Endometrial microvascular endothelial cells (primary cell): ENCODE data around the gene EVPL. TPM values are rescaled to one million over a fixed set of nuclear protein-coding genes. Genes with fewer than 3 reads are reported as not detected.
"Not testable (repeated sequence)": the region's sequence is repeated elsewhere in the genome, so short reads cannot be mapped to it uniquely, and the experiment has no call there.

Experiments used
- in situ Hi-C: cut with HindIII; loops from 2 replicates; pipeline ENCODE4 v1.10.0; 2017; ENCODE audit warnings: low sequenced_read_pairs, low pct_unique_long_range_greater_than_20kb; ENCODE audit errors: inconsistent ontology term
- total RNA-seq: library from RNA; depleted of rRNA; stranded (reverse); fragments of >200 nt; gene quantifications from one replicate; pipeline ENCODE4 v1.2.3, GENCODE V29; 2015; ENCODE audit errors: inconsistent ontology term

Gene EVPL
- total RNA-seq: not detected

- in situ Hi-C loops: no loop called here
Measured at GRCh38 chr17:76027159-76027839, at the start of gene EVPL. Gene EVPL, minus strand, starts transcription at chr17:76027306. Its CDS starts 108 bp downstream, at chr17:76027198.

- in situ Hi-C loops: no loop called here
Measured at GRCh38 chr17:76076146-76076764, 49.1 kb upstream of the EVPL start.

GRCh38 chr17:76075364-76076145 is 48.4 kb upstream of the EVPL start:
- in situ Hi-C loops: no loop called here

- in situ Hi-C loops: no loop called here
Measured at GRCh38 chr17:76074390-76075363, 47.6 kb upstream of the EVPL start, which contains the start of gene GALR2. Gene GALR2, plus strand, starts transcription at chr17:76074781. Its CDS starts 103 bp downstream, at chr17:76074884.

- in situ Hi-C loops: no loop called here
Measured at GRCh38 chr17:76072148-76072858, 45.2 kb upstream of the EVPL start, which contains the start of gene SRP68. Gene SRP68, minus strand, starts transcription at chr17:76072517. Its CDS starts 26 bp downstream, at chr17:76072491.

GRCh38 chr17:76071531-76072147 is 44.5 kb upstream of the EVPL start:
- in situ Hi-C loops: no loop called here

- in situ Hi-C loops: no loop called here
Measured at GRCh38 chr17:76065775-76066174, 38.7 kb upstream of the EVPL start.

GRCh38 chr17:76063875-76064546 is 36.9 kb upstream of the EVPL start:
- in situ Hi-C loops: no loop called here

- in situ Hi-C loops: not testable (repeated sequence)
Measured at GRCh38 chr17:76058264-76058663, 31.2 kb upstream of the EVPL start.

GRCh38 chr17:76056882-76057281 is 29.8 kb upstream of the EVPL start:
- in situ Hi-C loops: no loop called here

GRCh38 chr17:76054112-76054476 is 27.0 kb upstream of the EVPL start:
- in situ Hi-C loops: no loop called here

- in situ Hi-C loops: no loop called here
Measured at GRCh38 chr17:76053246-76054111, 26.4 kb upstream of the EVPL start.

- in situ Hi-C loops: no loop called here
Measured at GRCh38 chr17:76051561-76051960, 24.5 kb upstream of the EVPL start.

- in situ Hi-C loops: no loop called here
Measured at GRCh38 chr17:76050538-76051467, 23.7 kb upstream of the EVPL start.

- in situ Hi-C loops: no loop called here
Measured at GRCh38 chr17:76049836-76050537, 22.9 kb upstream of the EVPL start.
